ENCODE measurements around the gene ADAMTSL3. TPM values are rescaled to one million over a fixed set of nuclear protein-coding genes. Genes with fewer than 3 reads are reported as not detected.
"Not testable (repeated sequence)": the region's sequence is repeated elsewhere in the genome, so short reads cannot be mapped to it uniquely, and the experiment has no call there.

Gene ADAMTSL3
- polyA plus RNA-seq, 3 donors, result 2.4 to 4.7 (median 4.1) TPM

- no peak for DNase-seq
Observed at GRCh38 chr15:84034578-84035398, 380.9 kb downstream of the ADAMTSL3 start.

DNA sequence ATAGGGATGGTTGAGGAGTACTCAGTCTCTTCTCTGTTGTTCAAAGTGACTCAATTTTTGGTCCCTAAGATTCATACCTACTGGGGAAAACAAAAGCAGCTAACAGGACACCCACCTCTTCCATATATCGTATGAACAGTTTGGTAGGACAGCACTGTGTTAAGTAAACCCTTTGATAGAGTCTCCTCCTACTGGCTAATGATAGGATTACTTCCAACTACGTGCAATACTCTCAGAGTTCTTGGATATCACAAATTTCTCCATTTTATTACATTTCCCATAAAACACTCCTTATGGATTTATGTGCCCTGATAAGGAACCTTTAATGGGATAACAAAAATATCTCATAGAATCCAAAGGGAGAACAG lies 381.5 kb downstream of the ADAMTSL3 start:
- DNase-seq, result peak; percentile 42

DNA sequence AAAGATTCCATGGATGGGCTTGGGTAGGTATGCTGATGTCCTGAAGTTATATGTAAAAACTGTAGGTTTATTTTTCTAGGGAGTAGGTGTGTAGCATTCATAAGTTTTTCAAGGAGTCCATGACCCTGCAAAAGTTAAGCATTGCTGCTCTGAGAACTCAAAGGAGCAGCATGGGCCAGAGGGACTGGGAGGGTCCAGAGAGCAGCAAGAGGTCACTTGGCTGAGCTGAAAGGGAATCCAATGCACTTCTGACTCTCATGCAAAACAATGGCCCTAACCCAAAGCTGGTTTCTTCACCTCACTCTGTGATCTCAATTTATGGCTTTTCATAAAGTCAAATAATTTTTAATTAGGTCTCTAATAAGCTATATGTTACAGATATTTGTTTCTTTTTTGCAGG lies 383.4 kb downstream of the ADAMTSL3 start:
- DNase-seq, result no peak

DNA sequence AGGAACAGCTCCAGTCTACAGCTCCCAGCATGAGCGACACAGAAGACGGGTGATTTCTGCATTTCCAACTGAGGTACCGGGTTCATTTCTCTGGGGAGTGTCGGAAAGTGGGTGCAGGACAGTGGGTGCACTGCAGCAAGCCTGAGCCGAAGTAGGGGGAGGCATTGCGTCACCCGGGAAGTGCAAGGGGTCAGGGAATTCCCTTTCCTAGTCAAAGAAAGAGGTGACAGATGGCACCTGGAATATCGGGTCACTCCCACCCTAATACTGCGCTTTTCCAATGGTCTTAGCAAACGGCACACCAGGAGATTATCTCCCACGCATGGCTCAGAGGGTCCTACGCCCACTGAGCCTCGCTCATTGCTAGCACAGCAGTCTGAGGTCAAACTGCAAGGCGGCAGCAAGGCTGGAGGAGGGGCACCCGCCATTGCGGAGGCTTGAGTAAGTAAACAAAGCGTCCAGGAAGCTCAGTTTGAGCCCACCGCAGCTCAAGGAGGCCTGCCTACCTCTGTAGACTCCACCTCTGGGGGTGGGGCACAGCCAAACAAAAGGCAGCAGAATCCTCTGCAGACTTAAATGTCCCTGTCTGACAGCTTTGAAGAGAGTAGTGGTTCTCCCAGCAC lies 388.6 kb downstream of the ADAMTSL3 start:
- not testable (repeated sequence) for DNase-seq

DNA sequence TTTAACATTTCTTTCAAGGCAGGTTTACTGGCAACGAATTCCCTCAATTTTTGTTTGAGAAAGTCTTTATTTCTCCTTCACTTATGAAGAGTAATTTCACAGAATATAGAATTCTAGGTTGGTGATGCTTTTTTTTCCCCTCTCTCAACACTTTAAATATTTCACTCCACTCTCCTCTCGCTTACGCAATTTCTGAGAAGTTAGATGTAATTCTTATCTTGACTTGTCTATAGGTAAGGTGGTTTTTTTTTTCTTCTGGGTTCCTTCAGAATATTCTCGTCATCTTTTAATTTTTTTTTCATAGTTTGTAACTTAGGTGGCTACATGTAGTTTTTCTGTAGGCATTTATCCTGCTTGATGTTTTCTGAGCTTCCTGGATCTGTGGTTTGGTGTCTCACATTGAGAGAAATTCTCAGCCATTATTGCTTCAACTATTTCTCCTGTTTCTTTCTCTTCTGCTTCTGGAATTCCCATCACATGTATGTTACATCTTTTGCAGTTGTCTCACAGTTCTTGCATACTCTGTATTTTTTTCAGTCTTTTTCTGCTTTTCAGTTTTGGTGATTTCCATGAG lies 392.2 kb downstream of the ADAMTSL3 start:
- no peak for DNase-seq

DNA sequence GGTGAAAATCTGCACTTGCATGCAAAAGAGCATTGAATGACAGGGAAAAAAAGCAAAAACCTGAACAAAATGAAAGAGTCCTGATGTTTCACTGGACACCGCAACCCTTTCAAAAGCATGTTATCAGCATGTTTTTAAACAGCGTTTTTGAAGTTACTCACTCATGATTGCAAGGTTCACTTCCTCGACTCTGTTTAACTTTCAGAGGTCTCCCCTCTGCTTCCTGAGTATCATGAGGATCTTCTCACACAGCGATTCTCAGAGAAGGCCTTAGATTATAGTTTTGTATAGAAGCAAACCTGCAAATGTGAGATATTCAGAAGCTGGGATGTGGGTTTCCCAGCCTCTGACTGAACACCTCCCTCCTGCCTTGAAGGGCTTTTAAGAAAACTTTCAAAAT lies 395.6 kb downstream of the ADAMTSL3 start:
- not testable (repeated sequence) for DNase-seq

DNA sequence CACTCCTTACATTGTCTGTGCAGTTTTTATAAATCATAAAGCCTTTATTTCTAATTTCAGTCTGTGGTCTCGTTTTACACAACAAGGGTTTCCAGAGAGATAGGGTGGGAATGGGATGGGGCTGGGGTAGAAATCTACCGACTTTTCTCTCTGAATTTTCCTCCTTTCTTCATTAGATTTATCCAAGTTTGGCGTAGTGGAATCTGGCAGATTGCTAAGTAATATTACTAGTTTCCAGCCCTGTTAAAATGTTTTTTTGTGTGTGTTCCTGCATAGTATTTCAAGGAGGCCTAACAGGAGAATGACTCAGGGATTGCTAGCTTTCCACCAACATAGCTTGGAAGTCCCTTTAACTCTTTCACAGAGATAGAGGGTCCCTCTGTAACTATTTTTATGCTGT lies 396.2 kb downstream of the ADAMTSL3 start:
- no peak for DNase-seq

GRCh38 chr15:84051146-84051545 lies 397.2 kb downstream of the ADAMTSL3 start:
- not testable (repeated sequence) for DNase-seq

GRCh38 chr15:84054544-84054943 lies 400.6 kb downstream of the ADAMTSL3 start:
- DNase-seq, result not testable (repeated sequence)

DNA sequence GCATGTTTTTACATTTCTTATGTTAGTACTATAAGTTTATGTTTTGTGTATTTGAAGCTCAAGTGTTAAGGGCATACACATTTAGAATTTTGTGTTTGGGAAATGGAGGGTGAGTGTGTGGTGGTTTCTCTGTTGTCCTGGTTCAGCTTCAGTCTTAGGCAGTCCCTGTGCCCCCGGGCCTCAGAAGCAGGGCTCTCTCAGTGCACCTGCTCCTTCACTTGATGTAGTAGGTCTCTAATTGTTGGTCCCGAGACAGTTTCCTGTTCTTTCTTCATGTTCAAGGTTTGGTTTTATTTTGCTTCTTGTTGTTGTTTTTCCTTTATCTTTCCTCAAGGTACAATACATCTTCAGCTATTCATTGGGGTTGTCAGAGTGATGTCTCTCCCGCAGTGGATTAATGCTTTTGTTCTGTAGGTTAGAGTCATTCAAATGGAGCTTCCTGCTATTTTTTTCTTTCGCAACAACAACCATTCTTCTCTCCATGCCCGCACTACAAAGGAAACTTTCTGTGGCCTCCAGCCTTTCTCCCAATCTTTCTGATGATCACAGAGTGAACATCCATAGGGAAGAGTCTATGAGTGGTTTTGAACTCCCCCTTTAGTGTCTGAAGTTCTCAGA lies 403.9 kb downstream of the ADAMTSL3 start:
- DNase-seq, result no peak

DNA sequence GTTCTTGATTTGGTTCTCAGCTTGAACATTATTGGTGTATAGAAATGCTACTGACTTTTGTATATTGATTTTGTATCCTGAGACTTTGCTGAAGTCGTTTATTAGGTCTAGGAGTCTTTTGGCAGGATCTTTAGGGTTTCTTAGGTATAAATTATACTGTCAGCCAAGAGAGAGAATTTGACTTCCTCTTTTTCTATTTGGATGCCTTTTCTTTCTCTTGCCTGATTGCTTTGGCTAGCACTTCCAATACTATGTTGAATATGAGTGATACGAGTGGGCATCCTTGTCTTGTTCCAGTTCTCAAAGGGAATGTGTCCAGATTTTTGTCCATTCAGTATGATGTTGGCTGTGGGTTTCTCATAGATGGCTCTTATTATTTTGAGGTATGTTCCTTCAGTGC lies 409.8 kb downstream of the ADAMTSL3 start:
- DNase-seq, result not testable (repeated sequence)

GRCh38 chr15:84068674-84069073 lies 414.8 kb downstream of the ADAMTSL3 start:
- not testable (repeated sequence) for DNase-seq

DNA sequence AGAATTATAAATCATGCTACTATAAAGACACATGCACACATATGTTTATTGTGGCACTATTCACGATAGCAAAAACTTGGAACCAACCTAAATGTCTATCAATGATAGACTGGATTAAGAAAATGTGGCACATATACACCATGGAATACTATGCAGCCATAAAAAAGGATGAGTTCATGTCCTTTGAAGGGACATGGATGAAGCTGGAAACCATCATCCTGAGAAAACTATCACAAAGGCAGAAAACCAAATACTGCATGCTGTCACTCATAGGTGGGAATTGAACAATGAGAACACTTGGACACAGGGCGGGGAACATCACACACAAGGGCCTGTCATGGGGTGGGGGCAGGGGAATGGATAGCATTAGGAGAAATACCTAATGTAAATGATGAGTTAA lies 424.1 kb downstream of the ADAMTSL3 start:
- not testable (repeated sequence) for DNase-seq

DNA sequence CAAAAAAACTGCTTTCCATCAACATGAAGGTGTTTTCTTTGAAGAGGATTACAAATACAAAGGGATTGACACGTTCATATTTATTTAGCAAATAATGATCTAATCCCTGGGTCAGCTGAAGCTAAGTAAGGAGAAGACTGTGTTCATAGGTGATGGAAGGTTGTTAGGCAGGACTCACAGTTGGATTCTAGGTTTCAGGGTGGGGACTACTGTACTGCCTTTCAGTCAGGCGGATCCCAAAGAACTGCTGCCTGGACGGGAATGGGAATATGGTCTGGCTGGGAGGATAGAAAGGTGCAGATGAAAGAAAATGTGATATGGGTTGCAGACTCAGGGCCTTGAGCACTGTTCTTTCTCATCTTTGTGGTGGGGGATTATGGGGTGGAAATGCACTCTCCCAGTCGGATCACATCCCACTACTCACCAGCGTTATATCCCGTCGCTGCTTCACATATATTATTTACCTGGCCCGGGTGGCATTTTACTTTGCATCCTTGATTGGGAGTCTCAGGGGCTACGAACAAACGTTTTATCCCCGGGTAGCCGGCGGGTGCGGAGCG lies 425.5 kb downstream of the ADAMTSL3 start:
- DNase-seq, result not testable (repeated sequence)

DNA sequence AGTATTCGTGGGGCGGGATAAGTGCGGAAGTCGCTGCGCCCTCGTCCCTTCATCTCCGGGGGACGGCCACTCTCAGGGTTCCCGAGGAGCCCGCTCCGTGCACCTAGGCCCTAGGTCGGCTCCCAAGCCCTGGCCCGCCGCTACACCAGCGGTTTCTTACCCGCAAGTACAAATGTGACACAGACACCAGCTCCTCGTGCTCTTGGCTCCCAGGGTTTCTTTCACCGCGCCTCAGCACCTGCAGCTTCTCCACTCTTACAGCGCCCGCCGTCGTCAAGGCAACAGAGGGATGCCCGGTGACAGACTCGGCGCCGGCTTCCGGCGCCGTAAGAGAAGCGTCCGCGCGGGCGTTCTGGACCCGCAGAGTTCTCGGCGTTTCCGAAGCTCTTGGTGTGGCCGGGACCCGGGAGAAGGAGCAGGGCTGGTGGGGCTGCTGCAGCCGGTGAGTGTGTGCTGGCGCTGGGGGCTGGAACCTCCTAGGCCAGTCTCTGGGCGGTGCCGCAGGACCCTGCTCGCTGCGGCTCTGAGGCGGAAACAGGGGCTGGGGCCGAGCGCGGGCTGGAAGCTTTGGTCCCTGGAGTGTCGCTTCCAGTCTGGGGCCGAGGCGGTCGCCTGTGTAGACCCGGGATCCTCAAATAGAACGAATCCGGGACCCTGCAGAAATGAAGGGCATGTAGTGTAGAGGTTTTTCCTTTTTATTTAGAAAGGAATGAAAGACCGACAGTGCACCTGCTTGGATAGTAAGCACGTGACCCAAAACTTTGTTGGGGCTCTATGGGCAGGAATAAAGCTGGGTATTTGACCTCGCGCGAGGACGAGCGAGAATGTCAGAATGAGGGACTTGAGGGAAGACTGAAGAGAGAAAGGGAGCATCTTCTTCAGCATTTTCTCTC lies 426.2 kb downstream of the ADAMTSL3 start:
- peak; percentile 62 for DNase-seq

DNA sequence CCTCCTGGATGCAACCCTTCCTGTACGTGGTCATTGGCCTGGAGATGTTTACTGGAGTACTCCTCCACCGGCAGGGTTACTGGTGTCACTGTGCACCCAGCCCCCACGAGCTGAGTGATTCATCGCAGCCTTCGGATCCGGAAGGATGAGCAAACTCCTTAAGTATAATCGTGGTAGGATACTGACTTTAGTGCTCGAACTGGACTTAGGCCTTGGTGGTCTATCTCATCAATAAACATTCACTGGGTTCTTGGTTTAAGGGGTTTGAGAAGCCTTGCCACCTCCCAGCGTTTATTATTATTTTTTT lies 426.8 kb downstream of the ADAMTSL3 start:
- DNase-seq, result not testable (repeated sequence)

DNA sequence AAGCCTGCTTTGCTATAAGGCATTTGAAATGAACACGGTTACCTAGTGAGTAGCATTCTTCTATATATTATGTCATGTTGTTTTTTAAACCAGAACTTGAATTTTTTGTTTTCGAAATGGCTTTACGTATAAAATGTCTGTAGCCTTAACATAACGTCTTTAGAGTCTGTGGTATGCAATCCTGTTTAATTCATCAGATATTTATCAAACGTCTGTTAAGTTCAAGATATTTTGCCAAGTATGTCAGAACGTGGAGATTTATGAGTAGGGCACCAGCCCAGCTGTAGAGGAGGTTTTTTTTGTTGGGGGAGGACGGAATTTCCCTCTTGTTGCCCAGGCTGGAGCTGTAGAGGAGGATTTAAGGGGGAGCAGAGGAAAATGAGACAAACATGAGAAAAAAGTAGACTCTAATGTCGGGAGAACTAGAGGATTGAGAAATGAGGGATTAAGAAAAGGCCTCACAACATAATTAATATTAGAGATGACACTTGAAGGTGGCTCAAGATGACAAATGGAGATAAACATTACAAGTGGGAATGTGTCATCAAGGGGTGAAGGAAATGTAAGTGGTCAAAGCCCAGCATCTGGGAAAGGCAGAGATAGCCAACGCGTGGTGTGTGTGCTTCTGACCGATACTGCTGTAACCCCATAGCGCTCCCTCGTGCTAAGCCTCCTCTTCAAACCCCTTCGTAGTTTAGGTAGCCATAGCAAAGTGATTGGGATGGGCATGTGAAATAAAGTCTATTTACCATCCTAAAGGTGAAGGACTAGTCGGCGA lies 427.7 kb downstream of the ADAMTSL3 start:
- no peak for DNase-seq

DNA sequence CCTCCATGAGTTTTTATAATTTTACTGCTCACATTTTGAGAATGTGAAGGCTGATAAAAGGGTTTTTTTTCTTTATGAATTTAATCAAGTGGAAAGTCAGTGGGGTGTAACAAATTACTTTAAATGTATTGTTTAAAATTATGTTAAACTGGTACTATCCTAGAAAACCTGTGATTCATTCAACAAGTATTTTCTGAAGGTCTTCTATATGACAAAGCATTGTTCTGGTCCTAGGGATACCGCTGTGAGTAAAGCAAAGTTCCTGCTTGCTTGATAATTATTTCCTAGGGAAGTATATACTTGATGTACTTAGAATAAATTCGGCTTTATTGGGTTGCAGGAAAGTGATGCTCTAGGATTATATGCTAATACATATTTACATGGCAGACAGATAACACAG lies 428.8 kb downstream of the ADAMTSL3 start:
- no peak for DNase-seq

GRCh38 chr15:84086071-84086470 lies 432.1 kb downstream of the ADAMTSL3 start:
- not testable (repeated sequence) for DNase-seq

All from renal pelvis (tissue), 4 donors.